Gastroesophageal sphincter (tissue), 4 donors: ENCODE measurements around the gene OGFRL1. TPM values are rescaled to one million over a fixed set of nuclear protein-coding genes. Genes with fewer than 3 reads are reported as not detected.

Source experiments
- ATAC-seq: fragments of 150-250 bp; one replicate; pipeline ENCODE4 v1.9.1; 2016; ENCODE audit warnings: mild to moderate bottlenecking, moderate library complexity
- H3K27ac ChIP-seq, 4 donors: fragments of 200-600 bp; sonication (generic) in 3 of 4; 1 replicate in 3 of 4; 2 replicates in 1 of 4; pipeline ENCODE4 v1.5.1; 2016 to 2019
- H3K27me3 ChIP-seq: fragments of 200-600 bp; sonication (generic); one replicate; pipeline ENCODE4 v1.5.1; 2019
- H3K36me3 ChIP-seq, 2 donors: fragments of 200-600 bp; sonication (generic); one replicate each; pipeline ENCODE4 v1.5.1; 2019; ENCODE audit warnings: control low read depth in 1 of 2
- H3K4me1 ChIP-seq, 3 donors: fragments of 200-600 bp; sonication (generic); 1 replicate in 2 of 3; 2 replicates in 1 of 3; pipeline ENCODE4 v1.5.1; 2016 to 2019; ENCODE audit warnings: control low read depth in 2 of 3
- H3K4me3 ChIP-seq, 2 donors: fragments of 200-600 bp; sonication (generic); one replicate each; pipeline ENCODE4 v1.5.1; 2019; ENCODE audit warnings: mild to moderate bottlenecking in 1 of 2, moderate library complexity in 1 of 2
- H3K9me3 ChIP-seq, 3 donors: fragments of 200-600 bp; sonication (generic); one replicate each; pipeline ENCODE4 v1.5.1; 2017 to 2019; ENCODE audit warnings: control low read depth in 2 of 3
- CTCF ChIP-seq, 4 experiments: fragments of 200-600 bp in 2 of 4; fragments of 450-650 bp in 2 of 4; sonication (generic) in 1 of 4; IDR thresholded peaks; one replicate each; pipeline ENCODE4 v1.5.1; 2017 to 2019; ENCODE audit warnings: antibody characterized with exemption in 4 of 4, mild to moderate bottlenecking in 2 of 4, moderate library complexity in 2 of 4
- EP300 ChIP-seq: sonication (generic); formaldehyde crosslinking; IDR thresholded peaks from one replicate; pipeline ENCODE4 v1.6.1; 2017; ENCODE audit warnings: antibody characterized with exemption, mild to moderate bottlenecking
- POLR2A ChIP-seq, 2 donors: fragments of 450-650 bp; IDR thresholded peaks; one replicate each; pipeline ENCODE4 v1.6.1; 2017; ENCODE audit warnings: antibody characterized with exemption in 2 of 2, mild to moderate bottlenecking in 2 of 2, moderate library complexity in 1 of 2
- POLR2AphosphoS5 ChIP-seq: sonication (generic); formaldehyde crosslinking; IDR thresholded peaks from one replicate; pipeline ENCODE4 v1.6.1; 2017; ENCODE audit warnings: antibody characterized with exemption
- whole genome bisulfite sequencing, 2 donors: methylation state at CpG; one replicate each; pipeline ENCODE4 v1.1.5; 2018; ENCODE audit warnings: low coverage in 1 of 2; 5-methylcytosine and 5-hydroxymethylcytosine counted together
- total RNA-seq, 4 donors: library from RNA; depleted of rRNA; stranded (reverse); fragments of >200 nt; gene quantifications; one replicate each; pipeline ENCODE4 v1.1.0, GENCODE V29; 2016

OGFRL1 gene
- total RNA-seq, 4 donors from 2014 or later, result 29.0 to 52.3 (median 46.5) TPM

DNA sequence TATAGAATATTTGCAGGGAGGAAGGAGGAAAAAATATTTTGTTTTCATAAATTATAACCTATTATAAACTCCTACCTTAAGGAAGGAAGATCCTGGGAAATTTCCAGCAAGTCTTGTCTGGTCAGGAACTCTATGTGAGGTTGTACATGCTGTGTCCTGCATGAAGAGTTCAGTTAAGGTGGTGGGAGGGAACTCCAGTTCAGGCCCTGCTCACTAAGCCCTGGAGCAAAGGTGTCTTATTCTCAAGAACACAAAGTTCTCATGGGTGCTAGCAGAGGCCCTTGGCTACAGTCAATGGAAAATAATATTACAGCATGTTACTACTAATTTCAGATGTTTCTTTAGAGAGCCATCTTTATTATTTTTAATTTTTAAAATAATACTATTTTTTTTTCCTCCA is 3.8 kb upstream of the OGFRL1 start:
- Histone ChIP-seq H3K27me3 (no peaks in the 10 kb centered on the region), H3K4me1 (peaks cover 5 to 40% (median 6%) of the 10 kb centered on the region in 3 donors), H3K4me3 (no peak overlapping the region), H3K36me3 (no peaks in the 10 kb centered on the region), H3K9me3 (no peaks in the 10 kb centered on the region), H3K27ac (no peak overlapping the region)
- no peak for ATAC-seq
- TF ChIP-seq POLR2A (IDR thresholded peaks at IDR 0.05), result no peak
- no peak for TF ChIP-seq POLR2AphosphoS5

DNA sequence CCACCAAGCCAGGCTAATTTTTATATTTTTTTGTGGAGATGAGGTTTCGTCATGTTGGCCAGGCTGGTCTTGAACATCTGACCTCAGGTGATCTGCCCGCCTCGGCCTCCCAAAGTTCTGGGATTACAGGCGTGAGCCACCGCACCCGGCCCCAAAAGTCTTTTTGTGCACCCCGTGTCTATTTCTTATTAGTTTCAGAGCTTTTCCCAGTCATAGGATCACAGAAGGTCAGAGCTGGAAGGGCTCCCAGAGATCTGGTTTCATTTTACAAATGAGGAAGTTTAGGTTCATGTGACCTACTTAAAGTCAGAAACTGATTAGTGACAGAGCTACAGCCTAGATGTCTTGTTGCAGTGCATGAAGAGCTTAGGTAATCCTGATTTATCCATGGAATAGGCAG is 1.6 kb upstream of the OGFRL1 start:
- no peaks in the 10 kb centered on the region for H3K9me3 ChIP-seq
- H3K27ac ChIP-seq, result peak overlapping the region; percentile 88 to 97 (median 92)
- H3K27me3 ChIP-seq, result no peaks in the 10 kb centered on the region
- ATAC-seq, result no peak
- TF ChIP-seq CTCF (IDR thresholded peaks at IDR 0.05) (no peak), POLR2AphosphoS5 (no peak), EP300 (no peak), POLR2A (IDR thresholded peaks at IDR 0.05) (no peak)
- H3K36me3 ChIP-seq, result no peaks in the 10 kb centered on the region
- WGBS, 2 donors, result no CpG with 5 or more reads among the region's 7 CpGs
- peaks cover 5 to 60% (median 7%) of the 10 kb centered on the region in 3 donors for H3K4me1 ChIP-seq
- no peak overlapping the region for H3K4me3 ChIP-seq

- Histone ChIP-seq H3K4me1 (peaks cover 5 to 68% (median 7%) of the 10 kb centered on the region in 3 donors), H3K27ac (peak overlapping the region; percentile 88 to 97 (median 92)), H3K27me3 (no peaks in the 10 kb centered on the region), H3K4me3 (peak overlapping the region; percentile 76 to 80), H3K9me3 (no peaks in the 10 kb centered on the region), H3K36me3 (no peaks in the 10 kb centered on the region)
- TF ChIP-seq EP300 (no peak), CTCF (IDR thresholded peaks at IDR 0.05) (no peak), POLR2AphosphoS5 (no peak), POLR2A (IDR thresholded peaks at IDR 0.05) (no peak)
- peak; percentile 1 for ATAC-seq
- WGBS, 2 donors, result 3 to 4% methylated on average over 3 to 5 of the region's 5 CpGs
Observed at GRCh38 chr6:71287926-71288227, 734 bp upstream of the OGFRL1 start.

GRCh38 chr6:71289039-71289801 is 609 bp downstream of the OGFRL1 start:
- Histone ChIP-seq H3K36me3 (peaks cover 0 to 7% of the 10 kb centered on the region in 2 donors), H3K9me3 (no peaks in the 10 kb centered on the region), H3K27me3 (no peaks in the 10 kb centered on the region), H3K4me3 (peak overlapping the region; percentile 76 to 80), H3K4me1 (peaks cover 5 to 76% (median 7%) of the 10 kb centered on the region in 3 donors), H3K27ac (peak overlapping the region; percentile 48 to 97 (median 92))
- 8 to 60% methylated on average over 1 to 5 of the region's 57 CpGs for WGBS, 2 donors
- ATAC-seq, result peak; percentile 54
- TF ChIP-seq CTCF (IDR thresholded peaks at IDR 0.05), result no peak
- TF ChIP-seq EP300, result no peak
- no peak for TF ChIP-seq POLR2A (IDR thresholded peaks at IDR 0.05)
- no peak for TF ChIP-seq POLR2AphosphoS5

- no peak for ATAC-seq
- Histone ChIP-seq H3K4me3 (peak overlapping the region; percentile 76 to 80), H3K9me3 (no peaks in the 10 kb centered on the region), H3K27me3 (no peaks in the 10 kb centered on the region), H3K4me1 (peaks cover 5 to 71% (median 7%) of the 10 kb centered on the region in 3 donors), H3K36me3 (peaks cover 0 to 9% of the 10 kb centered on the region in 2 donors), H3K27ac (peak overlapping the region in 3 of 4 donors; percentile 52 to 97 (median 92))
- TF ChIP-seq POLR2A (IDR thresholded peaks at IDR 0.05) (no peak), CTCF (IDR thresholded peaks at IDR 0.05) (no peak), EP300 (no peak), POLR2AphosphoS5 (no peak)
- WGBS, 2 donors, result 81 to 96% methylated on average over 4 to 5 of the region's 5 CpGs
Observed at GRCh38 chr6:71289802-71290175, 1.2 kb downstream of the OGFRL1 start.
